Measurements from ENCODE around the gene PHF23. TPM values are rescaled to one million over a fixed set of nuclear protein-coding genes. Genes with fewer than 3 reads are reported as not detected.

PHF23 gene
- total RNA-seq, 1 experiment from 2014 or later, result 110 TPM

DNA sequence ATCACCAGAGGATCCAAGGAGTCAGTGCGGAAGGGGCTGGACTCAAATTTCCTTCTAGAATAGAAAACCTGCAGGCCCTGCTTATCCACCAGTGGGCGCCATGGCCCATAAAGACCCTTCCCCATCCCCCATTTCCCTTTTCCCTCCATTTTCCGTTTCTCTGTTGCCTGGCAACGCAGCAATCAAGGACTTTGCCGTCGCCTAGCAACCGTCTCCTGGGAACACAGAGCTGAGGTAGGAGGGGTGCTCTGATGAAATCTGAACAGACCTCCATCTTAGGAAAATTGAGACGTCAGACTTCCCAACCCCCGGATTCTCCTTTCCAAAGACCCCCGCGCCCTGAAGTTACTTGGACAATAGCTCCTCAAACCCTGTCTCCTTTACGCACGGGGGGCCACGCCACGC lies 25.4 kb downstream of the PHF23 start:
- Histone ChIP-seq H2AK5ac (ENCODE audit: insufficient read length, low read length) (no peak overlapping the region), H3K4ac (ENCODE audit: low read depth, low read length) (no peak overlapping the region; the same call in 1 of the 2 replicates), H3K56ac (ENCODE audit: insufficient read length, low read depth, low read length) (no peak overlapping the region), H2BK12ac (ENCODE audit: insufficient read length, low read depth, low read length) (no peak overlapping the region), H3K27me3 (ENCODE audit: insufficient read depth, low read length) (no peaks in the 10 kb centered on the region), H4K8ac (replicated peaks; ENCODE audit: insufficient read length, low read depth, low read length) (no peak overlapping the region), H4K91ac (ENCODE audit: insufficient read length, low read depth, low read length) (no peak overlapping the region), H3K79me2 (ENCODE audit: insufficient read depth, low read length) (peaks cover 3% of the 10 kb centered on the region; the same call in 1 of the 2 replicates), H2AFZ (ENCODE audit: low read length) (no peak overlapping the region), H3K27ac (ENCODE audit: insufficient read length, low read depth, low read length) (no peak overlapping the region), H2BK20ac (ENCODE audit: low read depth, low read length, poor library complexity, severe bottlenecking) (no peak overlapping the region), H3K4me1 (ENCODE audit: insufficient read depth, low read length) (peaks cover 6% of the 10 kb centered on the region; the same call in 1 of the 2 replicates), H2BK15ac (ENCODE audit: low read depth, low read length) (no peak overlapping the region), H3K9ac (ENCODE audit: extremely low read depth, insufficient read length, low read length) (no peak overlapping the region), H3K79me1 (ENCODE audit: insufficient read depth, low read depth, low read length, poor library complexity, severe bottlenecking) (peaks cover 2% of the 10 kb centered on the region), H3K23ac (ENCODE audit: insufficient read length, low read depth, low read length) (no peak overlapping the region), H4K5ac (ENCODE audit: insufficient read length, low read depth, low read length) (no peak overlapping the region), H3T11ph (ENCODE audit: low read length) (peak overlapping the region; percentile 24), H4K20me1 (ENCODE audit: control insufficient read depth, insufficient read depth, insufficient read length) (no peaks in the 10 kb centered on the region), H2BK5ac (ENCODE audit: insufficient read length, low read length) (no peak overlapping the region), H2BK120ac (ENCODE audit: low read depth, low read length, poor library complexity, severe bottlenecking) (no peak overlapping the region), H3K4me2 (ENCODE audit: insufficient read depth, insufficient read length, low read length) (peak overlapping the region; percentile 31), H3K23me2 (ENCODE audit: insufficient read length, low read depth, low read length, poor library complexity, severe bottlenecking) (peaks cover 23% of the 10 kb centered on the region), H3K9me3 (ENCODE audit: control insufficient read depth, low read depth, low read length) (no peaks in the 10 kb centered on the region), H3K14ac (ENCODE audit: insufficient read depth, low read length) (peak overlapping the region; percentile 79; the same call in 1 of the 2 replicates), H3K18ac (ENCODE audit: insufficient read length, low read depth, low read length) (peak overlapping the region; percentile 94)
- Mint-ChIP-seq H3K27ac (peak overlapping the region; percentile 96 to 100 (median 99)), H3K36me3 (ENCODE audit: insufficient read depth in 1 of 3, low read depth in 3 of 3) (peaks cover 0 to 3% (median 0%) of the 10 kb centered on the region in 3 experiments; a peak in 3 of 7 replicates), H3K4me1 (peaks cover 59 to 73% of the 10 kb centered on the region in 2 experiments), H3K9me3 (no peaks in the 10 kb centered on the region), H3K27me3 (ENCODE audit: low read depth) (no peaks in the 10 kb centered on the region; the same call in 1 of the 2 replicates), H3K4me3 (peak overlapping the region; percentile 71 to 91)
- DNase-seq, result peak; percentile 99
- TF ChIP-seq CTCF (conservative IDR thresholded peaks at IDR 0.05), result peak; percentile 88
- no CpG with 5 or more reads among the region's 15 CpGs for WGBS (ENCODE audit: extremely low coverage, insufficient read length, low lambda C conversion rate)
